HG02642 (cell line): ENCODE results near the gene MCM8.
"Not testable (repeated sequence)": the region's sequence is repeated elsewhere in the genome, so short reads cannot be mapped to it uniquely, and the experiment has no call there.

Experiments
- ATAC-seq: cut with Tn5 transposase; IDR thresholded peaks from one replicate; pipeline ENCODE4 v1.9.1; 2021; ENCODE audit warnings: mild to moderate bottlenecking; ENCODE audit not compliant: unreplicated experiment, poor library complexity

Gene MCM8

DNA sequence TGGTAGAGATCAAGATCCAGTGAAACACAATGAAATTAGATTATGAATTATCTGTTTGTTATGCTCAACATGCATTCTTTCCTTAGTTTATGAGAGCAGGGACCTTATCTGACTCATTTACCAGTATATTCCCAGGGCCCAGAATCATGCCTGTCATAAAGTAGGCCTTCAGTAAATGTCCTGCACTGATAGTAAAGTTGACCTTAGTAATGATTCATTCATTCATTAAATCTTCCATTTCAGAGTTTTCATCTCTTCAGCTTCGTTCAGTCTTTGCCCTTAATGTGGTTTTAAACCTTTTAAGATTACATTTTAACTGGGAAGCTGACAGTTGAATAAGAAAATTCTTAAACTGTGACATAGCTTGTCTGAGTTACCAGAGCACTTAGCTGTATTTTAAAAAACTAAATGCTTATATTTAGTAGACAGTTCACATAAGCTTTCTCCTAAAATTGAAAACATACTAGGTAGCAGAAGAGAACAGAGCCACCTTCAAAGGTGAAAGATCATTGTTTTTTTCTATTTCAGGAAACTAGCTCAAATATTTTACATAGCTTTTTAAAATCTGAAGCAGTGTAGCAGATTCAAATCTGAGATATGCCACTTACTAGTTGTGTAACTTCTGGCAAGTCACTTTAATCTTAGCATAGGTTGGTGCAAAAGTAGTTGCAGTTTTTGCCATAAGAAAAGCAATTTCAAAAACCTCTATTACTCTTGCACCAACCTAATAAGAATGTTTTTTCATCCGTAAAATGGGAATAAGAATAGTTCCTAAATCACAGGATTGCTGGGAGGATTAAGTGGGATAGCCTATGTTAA is 41.4 kb downstream of the MCM8 start:
- ATAC-seq = no peak

DNA sequence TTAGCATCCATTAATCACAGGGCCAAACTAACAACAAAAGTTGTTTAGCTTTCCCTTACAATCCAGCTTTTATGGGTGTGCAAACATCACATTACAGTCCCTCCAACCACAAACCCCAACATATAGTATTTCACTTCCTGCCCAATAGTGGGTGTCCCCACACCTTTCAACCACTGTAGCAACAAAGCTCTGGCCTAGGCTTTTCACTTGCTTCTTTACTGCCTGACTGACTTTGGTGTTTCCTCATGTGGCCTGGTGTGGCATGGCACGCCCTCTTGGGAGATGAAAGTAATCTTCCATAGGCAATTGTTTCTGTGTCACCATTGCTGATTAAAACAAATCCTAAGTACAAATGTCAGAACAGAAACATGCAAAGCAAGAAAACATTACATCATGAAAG is 46.3 kb downstream of the MCM8 start:
- ATAC-seq = peak; percentile 92

DNA sequence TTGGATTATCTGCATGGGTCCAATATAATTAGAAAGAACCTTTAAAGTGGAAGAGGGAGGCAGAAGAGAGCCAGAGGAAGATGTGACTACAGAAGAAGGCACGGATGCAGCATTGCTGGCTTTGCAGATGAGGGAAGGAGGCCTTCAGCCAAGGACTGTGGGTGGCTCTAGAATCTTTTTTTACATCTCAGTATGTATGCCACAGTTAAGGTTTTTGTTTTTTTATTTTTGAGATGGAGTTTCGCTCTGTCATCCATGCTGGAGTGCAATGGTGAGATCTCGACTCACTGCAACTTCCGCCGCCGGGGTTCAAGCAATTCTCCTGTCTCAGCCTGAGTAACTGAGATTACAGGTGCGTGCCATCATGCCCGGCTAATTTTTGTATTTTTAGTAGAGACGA is 49.3 kb downstream of the MCM8 start:
- no peak for ATAC-seq

DNA sequence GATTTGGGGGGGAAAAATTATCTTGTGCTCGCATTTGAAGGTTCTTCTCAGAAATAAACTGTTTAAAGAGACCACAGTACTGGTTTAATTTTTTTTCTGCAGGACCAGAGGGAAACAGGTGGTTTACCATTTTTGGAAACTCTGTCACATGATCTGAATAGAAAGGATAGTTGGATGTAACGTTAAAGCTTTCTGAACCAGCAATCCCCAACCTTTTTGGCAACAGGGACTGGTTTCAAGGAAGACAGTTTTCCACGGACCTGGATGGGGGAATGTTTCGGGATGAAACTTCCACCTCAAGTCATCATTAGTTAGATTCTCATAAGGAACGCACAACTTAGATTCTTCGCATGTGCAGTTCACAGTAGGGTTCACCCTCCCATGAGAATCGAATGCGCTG is 50.4 kb downstream of the MCM8 start:
- ATAC-seq = no peak

DNA sequence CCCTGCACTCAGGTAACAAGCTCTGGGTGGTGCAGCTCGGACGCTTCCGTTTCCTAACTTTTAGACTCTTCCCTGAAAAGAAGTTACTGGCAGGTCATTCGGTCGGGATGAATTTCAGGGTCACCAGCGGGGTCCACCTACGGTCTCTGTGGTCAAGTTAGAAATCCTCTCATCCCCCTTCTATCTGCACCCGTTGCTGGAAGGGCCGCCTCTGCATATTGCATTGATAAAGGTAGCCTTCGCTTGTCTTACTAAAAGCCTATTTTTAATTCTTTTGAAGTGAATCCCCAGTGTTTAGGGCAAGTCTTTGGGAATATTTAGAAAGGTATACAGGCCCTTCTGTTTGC is 56.1 kb downstream of the MCM8 start:
- no peak for ATAC-seq

DNA sequence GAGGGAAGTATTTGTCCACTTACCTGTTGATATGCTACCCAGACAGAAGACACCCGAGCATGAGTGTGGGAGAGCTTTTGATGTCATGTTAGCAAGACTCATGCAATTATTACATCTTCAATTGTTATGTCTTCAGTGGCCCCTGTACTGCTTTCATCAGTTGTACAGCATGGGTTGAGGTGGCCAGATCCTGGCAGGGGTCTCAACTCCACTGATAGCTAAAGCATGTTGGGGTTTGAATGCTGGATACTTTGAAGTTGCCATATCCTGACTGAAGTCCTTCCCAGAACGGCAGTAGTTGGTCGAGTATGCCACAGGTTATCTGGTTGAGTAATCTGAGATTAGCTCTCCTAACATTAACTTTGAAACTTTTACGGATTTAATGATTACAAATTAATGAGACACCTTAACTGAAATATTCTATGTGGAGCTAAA is 56.7 kb downstream of the MCM8 start:
- no peak for ATAC-seq

DNA sequence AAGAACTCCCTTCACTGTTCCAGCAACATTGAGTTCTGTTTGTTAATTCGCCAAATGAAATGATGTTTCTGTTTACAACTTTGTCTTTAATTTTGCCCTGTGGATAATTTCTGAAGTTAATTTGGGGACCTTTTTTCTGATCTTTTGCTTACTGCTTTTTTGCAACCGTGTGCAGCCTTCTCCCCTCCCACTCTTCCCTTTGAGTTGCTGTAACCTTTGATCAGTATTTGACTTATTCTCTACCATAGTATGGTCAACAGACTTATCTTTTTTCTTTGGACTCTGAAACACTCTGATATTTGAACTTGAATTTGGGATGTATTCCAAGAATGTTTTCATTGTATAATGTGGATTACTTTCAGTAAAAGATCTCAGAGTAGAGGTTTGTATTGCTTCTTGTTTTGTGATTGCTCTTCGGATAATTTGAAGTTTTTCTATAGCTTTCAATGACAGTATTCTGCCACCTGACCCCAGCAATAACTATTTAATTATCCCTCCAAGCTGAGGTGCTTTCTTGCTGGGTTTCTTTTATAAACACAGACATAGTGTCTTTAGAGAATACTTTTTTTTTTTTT is 57.2 kb downstream of the MCM8 start:
- ATAC-seq = no peak

DNA sequence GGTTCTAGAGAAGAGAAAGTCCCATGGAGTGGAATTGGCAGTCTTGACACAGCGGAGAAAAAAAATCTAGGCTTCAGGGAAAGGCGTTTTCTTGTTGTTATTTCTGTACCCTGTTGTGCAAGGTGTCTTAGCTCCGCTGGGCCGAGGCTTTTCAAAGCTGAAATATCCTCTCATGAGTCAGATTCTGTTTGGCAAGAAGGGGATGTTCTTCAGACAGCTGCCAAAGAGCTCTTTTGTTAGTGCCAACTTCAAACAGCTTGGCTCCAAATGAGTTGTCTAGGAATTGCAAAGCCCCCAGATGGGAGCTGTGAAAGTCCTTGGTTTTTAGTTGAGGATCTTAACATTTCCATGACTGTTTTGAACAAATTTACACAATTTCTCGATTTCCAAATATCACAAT is 57.8 kb downstream of the MCM8 start:
- ATAC-seq = no peak

DNA sequence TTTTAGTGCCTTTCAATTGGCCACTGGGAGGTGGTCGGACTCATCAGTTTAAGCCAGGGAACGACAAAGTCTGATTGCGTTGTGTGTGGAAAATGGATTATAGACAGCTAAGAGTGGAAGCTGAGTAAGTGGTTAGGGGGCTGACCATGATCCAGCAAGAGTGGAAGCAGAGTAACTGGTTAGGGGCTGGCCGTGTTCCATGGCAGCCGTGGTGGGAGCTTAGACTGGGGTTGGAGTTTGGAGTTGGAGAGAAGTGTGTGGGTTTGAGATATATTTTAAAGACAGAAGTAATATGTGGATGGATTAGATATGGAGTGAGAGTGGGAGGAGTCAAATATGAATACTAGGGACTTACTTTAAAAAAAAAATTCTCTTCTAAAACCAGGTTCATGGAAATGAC is 61.7 kb downstream of the MCM8 start:
- no peak for ATAC-seq

DNA sequence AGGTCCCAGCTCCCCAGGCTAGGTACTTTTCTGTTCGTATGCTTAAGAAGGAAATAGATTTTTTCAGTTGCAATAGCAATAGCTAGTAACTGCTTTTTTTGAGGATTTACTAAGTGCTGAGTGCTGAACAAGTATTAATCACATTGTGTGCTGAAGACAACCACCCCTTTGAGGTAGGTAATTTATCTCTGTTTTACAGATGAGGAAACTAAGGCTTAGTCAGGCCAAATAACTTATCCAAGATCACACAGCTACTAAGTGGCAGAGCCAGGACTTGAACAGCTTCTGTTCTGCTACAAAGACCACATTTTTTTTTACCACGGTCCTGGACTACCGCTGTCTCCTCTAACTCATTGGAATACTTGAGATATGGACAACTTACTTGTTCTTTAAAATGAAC is 63.6 kb downstream of the MCM8 start:
- ATAC-seq = no peak

DNA sequence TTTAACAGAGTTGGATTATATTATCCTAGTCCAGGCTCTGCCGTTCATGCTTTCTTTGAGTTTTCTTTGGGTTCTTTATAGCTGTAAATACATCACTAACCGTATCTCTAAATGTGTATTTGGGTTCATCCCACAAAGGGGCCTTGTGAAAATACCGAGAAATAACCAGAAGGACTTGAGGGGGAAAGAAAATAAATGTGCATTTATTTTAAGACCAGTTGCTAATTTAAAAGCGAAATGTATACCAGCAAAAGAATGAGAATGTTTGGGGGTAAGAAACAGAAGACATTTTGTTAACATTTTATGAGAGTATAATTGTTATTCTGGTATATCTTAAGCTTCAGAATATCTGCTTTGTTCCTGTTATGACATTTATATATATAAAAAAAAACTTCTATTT is 64.5 kb downstream of the MCM8 start:
- no peak for ATAC-seq

DNA sequence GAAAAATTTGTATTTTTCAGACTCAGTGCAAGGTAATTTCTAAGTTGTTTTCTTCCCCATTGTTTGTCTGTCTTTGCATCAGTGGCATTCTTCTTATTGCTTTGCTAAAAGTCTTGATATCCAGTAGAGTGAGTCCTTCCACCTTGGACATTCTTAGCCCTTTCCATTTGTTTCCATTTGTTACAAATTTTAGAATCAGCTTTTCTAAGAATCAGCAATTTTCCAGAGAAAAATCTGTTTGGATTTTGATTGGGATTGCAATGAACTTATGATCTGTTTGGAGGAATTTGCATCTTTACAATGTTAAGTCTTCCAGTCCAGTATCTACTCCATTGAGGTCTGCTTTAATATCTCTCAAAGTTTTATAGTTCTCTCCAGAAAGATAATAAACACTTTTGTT is 67.0 kb downstream of the MCM8 start:
- ATAC-seq = no peak

DNA sequence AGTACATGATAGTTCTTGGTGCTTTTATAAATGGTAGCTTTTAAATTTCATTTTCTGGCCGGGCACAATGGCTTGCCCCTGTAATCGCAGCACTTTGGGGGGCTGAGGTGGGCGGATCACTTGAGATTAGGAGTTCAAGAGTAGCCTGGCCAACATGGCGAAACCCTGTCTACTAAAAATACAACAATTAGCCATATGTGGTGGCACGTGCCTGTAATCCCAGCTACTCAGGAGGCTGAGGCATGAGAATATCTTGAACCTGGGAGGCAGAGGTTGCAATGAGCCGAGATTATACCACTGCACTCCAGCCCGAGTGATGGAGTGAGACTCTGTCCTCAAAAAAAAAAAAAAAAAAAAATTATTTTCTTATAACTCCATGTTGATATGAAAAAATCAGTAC is 67.4 kb downstream of the MCM8 start:
- ATAC-seq = no peak

DNA sequence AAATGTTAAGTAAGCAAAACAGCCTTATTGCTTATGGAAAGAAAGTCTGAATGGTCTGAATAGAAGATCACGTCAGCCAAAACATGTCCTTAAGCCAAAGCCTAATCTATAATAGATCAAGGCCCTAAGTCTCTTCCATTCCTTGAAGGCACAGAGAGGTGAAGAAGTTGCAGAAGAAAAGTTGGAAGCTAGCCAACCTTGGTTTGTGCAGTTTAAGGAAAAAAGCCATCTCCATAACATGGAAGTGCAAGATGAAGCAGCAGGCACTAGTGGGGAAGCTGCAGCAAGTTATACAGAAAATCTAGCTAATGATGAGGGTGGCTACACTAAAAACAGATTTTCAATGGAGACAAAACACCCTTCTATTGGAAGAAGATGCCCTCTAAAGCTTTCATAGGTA is 74.3 kb downstream of the MCM8 start:
- ATAC-seq = no peak

DNA sequence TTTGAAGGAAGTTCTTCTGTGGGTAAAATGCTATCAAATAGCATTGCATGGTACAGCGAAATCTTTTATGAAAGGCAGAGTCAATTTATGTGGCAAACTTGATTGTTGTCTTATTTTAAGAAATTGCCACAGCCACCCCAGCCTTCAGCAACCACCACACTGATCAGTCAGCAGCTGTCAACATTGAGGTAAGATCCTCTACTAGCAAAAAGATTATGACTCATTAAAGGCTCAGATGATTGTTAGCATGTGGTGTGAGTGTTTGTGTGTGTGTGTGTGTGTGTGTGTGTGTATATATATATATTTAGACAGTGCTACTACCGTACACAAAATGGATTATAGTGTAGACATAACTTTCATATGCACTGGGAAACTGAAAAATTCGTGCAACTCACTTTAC is 75.6 kb downstream of the MCM8 start:
- no peak for ATAC-seq

DNA sequence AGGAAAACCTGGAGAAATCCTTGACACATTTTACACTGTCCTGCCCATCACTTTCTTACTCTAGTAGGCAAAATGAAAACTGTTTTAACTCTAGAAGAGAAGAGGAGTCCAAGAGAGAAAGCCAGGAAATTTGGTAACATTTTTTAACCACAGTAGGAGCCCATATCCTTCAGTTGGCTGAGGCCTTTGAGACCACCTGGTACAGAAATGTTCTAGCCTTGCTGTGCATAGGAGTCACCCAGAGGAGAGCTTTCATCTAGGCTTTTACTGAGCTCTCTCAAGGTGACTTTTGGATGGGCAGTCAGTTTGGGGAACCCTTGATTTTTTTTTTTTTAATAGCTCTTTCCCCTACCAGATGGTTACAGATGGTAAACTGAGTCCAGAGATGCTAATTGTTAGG is 78.4 kb downstream of the MCM8 start:
- ATAC-seq = no peak

DNA sequence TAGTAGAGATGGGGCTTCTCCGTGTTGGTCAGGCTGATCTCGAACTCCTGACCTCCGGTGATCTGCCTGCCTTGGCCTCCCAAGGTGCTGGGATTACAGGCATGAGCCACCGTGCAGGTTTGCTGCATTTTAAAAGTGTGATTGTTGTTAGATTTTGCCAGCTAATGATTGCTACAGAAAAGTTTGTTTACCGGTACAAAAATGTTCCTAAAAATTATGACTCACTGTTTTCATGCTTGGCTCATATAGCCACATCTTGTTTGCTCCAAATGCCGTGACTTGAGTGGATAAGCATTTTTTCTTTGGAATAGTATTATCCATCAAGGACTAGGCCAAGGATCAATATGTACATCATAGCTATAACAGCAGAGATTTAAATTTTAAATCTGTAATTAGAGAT is 79.1 kb downstream of the MCM8 start:
- ATAC-seq = no peak

DNA sequence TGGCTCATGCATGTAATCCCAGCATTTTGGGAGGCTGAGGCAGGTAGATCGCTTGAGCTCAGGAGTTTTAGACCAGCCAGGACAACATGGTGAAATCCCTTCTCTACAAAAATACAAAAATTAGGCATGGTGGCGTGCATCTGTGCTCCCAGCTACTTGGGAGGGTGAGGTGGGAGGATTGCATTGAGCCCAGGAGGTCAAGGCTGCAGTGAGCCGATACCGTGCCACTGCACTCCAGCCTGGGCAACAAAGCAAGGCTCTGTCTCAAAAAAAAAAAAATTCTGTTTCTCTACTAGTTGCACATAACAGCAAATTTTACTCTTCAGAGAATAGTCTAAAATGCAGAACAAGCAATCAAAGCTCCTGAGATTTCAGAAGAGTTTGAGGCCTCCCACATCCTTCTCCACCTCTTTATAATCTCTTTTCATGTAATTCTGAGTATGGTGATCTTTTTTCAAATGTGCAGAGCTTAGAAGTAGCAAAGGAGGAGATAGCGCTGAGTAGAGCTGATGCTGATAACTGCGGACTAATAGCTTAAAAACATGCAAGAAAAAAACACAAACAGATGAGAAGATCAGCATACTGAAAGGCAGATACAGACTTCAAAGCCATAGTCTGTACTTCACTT is 80.1 kb downstream of the MCM8 start:
- ATAC-seq = no peak

DNA sequence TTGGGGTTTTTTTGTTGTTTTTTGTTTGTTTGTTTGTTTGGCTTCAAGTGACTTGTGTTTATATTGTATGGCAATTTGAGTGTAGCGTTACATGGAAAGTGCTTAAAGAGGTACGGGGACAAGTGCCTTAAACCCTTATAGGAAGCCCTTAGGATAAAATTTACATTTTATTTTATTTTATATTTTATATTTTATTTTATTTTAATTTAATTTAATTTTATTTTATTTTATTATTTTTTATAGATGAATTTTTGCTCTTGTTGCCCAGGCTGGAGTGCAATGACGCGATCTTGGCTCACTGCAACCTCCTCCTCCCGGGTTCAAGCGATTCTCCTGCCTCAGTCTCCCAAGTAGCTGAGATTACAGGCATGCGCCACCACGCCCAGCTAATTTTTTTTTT is 82.5 kb downstream of the MCM8 start:
- not testable (repeated sequence) for ATAC-seq

DNA sequence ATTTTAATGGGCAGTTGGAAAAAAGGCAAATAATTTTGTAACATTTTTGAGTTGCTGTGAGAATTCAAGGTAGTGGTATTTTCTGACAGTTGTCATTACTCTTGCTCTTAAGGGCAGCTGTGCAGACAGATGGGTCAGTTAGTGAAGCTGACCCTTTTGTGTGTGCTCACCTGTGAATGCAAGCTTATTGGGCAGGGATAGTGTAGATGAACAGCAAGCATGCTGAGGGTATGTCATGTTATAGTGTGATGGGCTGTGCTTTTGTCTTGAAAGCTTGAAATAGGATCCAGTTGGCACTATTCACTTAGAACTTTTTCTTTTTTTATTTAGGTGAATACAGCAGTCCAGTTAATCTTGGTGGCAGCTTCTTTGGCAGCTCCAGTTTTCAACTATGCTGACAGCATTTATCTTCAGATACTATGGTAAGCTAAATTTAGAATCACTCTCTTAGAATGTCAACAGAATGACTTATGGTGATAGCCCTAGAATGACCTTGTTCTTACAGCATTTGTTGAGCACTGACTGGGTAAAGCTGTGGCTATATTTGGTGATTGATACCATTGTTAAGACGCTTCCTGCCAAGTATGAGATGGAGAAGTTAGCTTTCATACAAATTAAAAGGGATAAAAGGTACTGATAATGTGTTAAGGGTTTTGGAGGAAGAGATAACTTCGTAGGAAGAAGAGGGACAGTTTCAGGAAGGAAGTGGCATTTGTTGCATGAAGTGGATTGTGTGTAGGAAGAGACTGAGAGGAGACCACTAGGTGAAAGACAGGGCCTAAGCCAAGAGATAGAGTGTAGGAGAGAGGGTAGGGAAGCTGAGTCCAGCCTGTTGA is 83.9 kb downstream of the MCM8 start:
- no peak for ATAC-seq

DNA sequence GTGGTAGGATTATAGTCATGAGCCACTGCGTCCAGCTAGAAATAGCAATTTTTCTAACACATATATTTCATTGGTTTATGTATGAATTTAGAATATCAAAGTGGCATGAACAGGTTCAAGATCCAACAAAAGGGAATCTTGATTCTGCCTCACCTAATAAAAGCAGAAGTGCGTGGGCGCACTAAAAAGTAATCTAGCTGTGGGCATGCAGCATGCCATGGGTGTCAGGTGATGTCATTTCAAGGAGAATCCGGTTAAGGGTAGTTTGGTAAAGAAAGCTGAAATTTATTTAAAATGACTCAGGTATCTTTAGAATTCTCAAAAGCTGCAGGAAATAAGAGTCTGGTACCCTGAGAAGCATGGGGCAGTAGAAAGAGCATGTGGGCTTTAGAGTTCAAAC is 85.8 kb downstream of the MCM8 start:
- ATAC-seq = no peak
